Measurements from ENCODE around the gene SEMA6C. TPM values are rescaled to one million over a fixed set of nuclear protein-coding genes. Genes with fewer than 3 reads are reported as not detected.

Gene SEMA6C
- total RNA-seq, 1 donor from 2014 or later, result 57.6 TPM

GRCh38 chr1:151165738-151166504 is 19.5 kb upstream of the SEMA6C start, which contains the start of the genes LYSMD1 and SCNM1:
LYSMD1 (minus strand) TSS chr1:151165902; CDS start chr1:151165258, 644 bp downstream.
SCNM1 (plus strand) TSS chr1:151166144; CDS start chr1:151166153, 9 bp downstream.
- peak; percentile 97 for DNase-seq (ENCODE audit: missing footprints)
- ATAC-seq, result peak; percentile 95
- intact Hi-C loops (cut with DNase I), result loop anchor here (1.0 kb wide), 1 partner anchor 20 kb away; the partner anchor contains the start of gene SEMA6C

DNA sequence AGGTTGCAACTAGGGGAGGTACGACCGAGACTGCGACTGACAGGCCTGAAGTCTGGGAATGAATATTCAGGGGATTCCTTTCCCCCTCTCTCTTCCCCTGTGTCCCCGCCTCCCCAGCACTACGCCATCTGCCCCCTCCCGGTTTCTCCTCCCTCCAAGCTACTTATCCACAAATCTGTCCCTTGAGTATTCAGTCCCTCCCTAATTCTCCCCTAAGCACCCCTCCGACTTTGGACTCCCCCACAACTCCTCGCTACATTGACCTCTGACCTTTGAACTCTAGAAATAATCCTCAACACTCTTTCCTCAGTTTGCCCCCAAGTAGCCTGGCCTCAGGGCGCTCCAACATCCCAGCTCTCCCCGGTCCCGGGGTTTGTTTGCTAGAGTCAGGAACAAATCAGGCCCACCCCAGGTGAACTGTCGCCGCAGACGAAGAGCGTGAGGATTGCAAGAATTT is 18.9 kb upstream of the SEMA6C start:
- ATAC-seq, result peak; percentile 74
- DNase-seq (ENCODE audit: missing footprints), result no peak
- intact Hi-C loops (cut with DNase I), result loop anchor here (1.0 kb wide), 1 partner anchor 19 kb away; the partner anchor contains the start of gene SEMA6C

DNA sequence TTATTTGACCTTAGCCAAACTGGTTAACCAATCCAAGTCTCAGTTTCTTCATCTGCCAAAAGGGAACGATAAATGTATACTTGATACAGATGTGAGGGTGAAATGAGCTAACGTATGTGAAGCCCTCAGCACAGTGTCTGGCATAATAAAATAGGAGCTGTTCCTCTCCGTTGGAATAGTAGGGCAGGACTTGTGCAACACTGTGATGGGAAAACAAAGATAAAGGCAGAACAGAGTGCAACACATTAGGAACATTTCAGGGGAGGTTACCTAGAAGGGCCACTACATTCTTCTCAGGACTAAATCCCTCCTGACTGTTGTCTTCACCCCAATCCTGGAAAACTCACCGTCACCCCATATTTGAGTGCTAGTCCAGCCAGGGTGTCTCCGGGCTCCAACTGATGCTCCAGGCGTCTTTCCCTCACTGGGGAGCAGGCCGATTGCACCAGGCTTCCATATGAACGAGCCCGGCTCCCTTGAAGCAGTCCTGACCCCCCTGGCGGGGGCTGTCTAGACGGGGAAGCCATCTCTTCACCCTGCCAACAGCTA is 18.4 kb upstream of the SEMA6C start:
- DNase-seq (ENCODE audit: missing footprints) (peak; percentile 71), ATAC-seq (peak; percentile 27)
- intact Hi-C loops (cut with DNase I), result loop anchor here (1.0 kb wide), 1 partner anchor 19 kb away; the partner anchor contains the start of gene SEMA6C

- ATAC-seq (no peak), DNase-seq (ENCODE audit: missing footprints) (no peak)
- intact Hi-C loops (cut with DNase I), result no loop called here
These were observed 12.9 kb upstream of the SEMA6C start for GRCh38 chr1:151159373-151159772.

DNA sequence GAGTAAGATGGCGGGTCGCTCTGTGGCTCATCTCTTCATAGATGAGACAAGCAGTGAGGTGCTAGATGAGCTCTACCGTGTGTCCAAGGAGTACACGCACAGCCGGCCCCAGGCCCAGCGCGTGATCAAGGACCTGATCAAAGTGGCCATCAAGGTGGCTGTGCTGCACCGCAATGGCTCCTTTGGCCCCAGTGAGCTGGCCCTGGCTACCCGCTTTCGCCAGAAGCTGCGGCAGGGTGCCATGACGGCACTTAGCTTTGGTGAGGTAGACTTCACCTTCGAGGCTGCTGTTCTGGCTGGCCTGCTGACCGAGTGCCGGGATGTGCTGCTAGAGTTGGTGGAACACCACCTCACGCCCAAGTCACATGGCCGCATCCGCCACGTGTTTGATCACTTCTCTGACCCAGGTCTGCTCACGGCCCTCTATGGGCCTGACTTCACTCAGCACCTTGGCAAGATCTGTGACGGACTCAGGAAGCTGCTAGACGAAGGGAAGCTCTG is 12.4 kb upstream of the SEMA6C start:
- ATAC-seq, result no peak
- no peak for DNase-seq (ENCODE audit: missing footprints)
- intact Hi-C loops (cut with DNase I), result no loop called here

- no peak for ATAC-seq
- intact Hi-C loops (cut with DNase I), result no loop called here
- no peak for DNase-seq (ENCODE audit: missing footprints)
These were observed 11.9 kb upstream of the SEMA6C start for GRCh38 chr1:151158326-151158725.

DNA sequence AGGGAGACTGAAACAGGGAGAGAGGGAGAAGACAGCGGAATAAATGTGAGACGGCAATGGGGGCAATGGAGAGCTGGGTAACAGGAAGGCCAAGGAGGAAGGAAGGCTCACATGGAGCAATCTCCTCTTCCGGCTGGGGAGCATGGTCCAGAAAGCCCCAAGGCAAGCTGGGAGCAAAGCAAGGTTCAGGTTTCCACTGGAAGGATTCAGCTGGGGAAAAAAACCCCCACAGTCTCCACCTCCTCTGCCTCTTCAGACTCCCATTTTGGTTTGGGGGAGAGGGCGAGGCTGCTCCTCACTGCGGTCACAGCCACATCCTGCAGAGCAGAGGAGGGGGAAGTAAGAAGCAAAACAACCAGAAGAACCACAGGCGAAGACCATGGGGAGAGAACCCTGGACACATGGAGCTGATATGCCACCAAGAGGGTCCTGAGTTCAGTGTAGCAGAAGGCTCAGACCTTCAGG is 10.7 kb upstream of the SEMA6C start:
- intact Hi-C loops (cut with DNase I), result loop anchor here (2.0 kb wide), 1 partner anchor 56 kb away; no protein-coding TSS in a partner anchor
- ATAC-seq (peak; percentile 49), DNase-seq (ENCODE audit: missing footprints) (no peak)

- intact Hi-C loops (cut with DNase I), result loop anchor here (2.0 kb wide), 1 partner anchor 56 kb away; no protein-coding TSS in a partner anchor
- DNase-seq (ENCODE audit: missing footprints) (peak; percentile 85), ATAC-seq (peak; percentile 70)
These were observed 10.0 kb upstream of the SEMA6C start, which contains the start of gene TNFAIP8L2 for GRCh38 chr1:151156515-151156819. TNFAIP8L2 (plus strand) TSS chr1:151156649; CDS start chr1:151158698, 2,049 bp downstream.

GRCh38 chr1:151147665-151148064 is 1.2 kb upstream of the SEMA6C start:
- intact Hi-C loops (cut with DNase I), result loop anchor here (5.0 to 10.0 kb wide), 2 partner anchors 125 to 273 kb away; partner anchors contain the start of gene ARNT
- DNase-seq (ENCODE audit: missing footprints) (no peak), ATAC-seq (no peak)

GRCh38 chr1:151147132-151147503 is 687 bp upstream of the SEMA6C start:
- intact Hi-C loops (cut with DNase I), result loop anchor here (5.0 to 10.0 kb wide), 2 partner anchors 125 to 272 kb away; partner anchors contain the start of gene ARNT
- ATAC-seq (no peak), DNase-seq (ENCODE audit: missing footprints) (no peak)

GRCh38 chr1:151146072-151146411 is 389 bp downstream of the SEMA6C start:
- intact Hi-C loops (cut with DNase I), result loop anchor here (1.0 to 10.0 kb wide), 3 partner anchors 19 to 271 kb away; partner anchors contain the start of genes ARNT and LYSMD1
- peak; percentile 0 for ATAC-seq
- no peak for DNase-seq (ENCODE audit: missing footprints)

GRCh38 chr1:151145304-151146071 is 943 bp downstream of the SEMA6C start:
- ATAC-seq, result peak; percentile 12
- DNase-seq (ENCODE audit: missing footprints), result no peak
- intact Hi-C loops (cut with DNase I), result loop anchor here (1.0 to 10.0 kb wide), 3 partner anchors 20 to 271 kb away; partner anchors contain the start of genes ARNT and LYSMD1

DNA sequence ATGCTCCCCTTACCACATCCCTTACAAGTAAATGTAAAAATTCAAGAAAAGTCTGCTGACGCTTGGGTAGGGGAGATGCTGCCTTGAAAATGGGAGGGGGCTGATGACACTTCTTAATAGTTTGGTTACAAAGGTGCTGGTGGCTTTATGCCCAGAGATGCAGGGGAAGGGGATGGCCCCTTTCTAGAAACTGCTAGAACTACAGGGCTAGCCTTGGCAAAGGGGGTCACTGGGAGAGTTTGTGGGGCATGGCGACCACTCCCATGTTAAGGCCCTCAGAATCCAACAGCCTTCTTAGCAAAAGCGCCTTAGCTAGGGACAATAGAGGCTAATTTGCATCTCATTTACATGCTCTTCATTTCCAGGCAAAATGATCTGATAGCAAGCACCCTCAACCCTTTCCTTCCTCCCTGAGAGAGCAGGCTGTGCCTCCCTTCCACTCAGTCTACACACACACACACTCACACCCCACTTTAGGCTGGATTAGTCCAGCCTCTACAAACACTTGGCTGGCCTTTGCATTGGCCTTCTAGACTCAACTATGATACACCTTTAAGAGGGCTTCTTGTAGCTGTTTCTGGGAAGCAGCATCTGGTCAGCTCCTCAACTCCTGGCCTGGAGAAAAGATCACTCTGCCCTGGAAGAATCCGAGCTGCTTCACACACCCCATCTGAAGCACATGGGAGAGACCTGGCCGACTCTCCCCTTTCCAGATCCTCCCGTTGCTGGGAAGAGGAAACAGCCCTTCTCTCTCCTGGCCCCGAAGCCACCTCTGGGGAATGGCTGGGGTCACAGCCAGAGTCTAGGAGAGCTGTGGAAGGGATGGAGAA is 1.7 kb downstream of the SEMA6C start:
- peak; percentile 2 for ATAC-seq
- intact Hi-C loops (cut with DNase I), result loop anchor here (5.0 to 10.0 kb wide), 2 partner anchors 122 to 270 kb away; partner anchors contain the start of gene ARNT
- DNase-seq (ENCODE audit: missing footprints), result no peak

DNA sequence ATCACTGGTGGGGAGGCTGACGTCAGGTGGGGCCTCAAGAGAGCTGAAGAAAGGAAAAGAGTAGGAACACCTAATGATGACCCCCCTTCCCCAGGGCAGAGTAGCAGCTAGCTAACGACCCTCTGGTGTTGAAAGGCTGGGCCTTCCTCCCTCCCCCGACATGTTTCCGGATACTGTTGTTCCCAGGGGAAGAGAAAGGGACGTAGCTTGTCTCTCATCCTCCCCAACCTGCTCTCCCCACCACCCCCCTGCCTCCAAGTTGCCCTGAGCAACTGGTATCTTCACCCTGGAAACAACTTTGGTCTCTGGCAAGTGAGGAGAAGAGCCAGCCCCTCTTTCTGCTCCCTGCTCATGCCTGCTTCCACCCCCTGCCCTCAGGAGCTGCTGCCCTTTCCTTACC is 2.4 kb downstream of the SEMA6C start:
- ATAC-seq, result no peak

GRCh38 chr1:151143057-151143435 is 3.4 kb downstream of the SEMA6C start:
- intact Hi-C loops (cut with DNase I), result loop anchor here (10.0 kb wide), 1 partner anchor 268 kb away; the partner anchor contains the start of gene ARNT

More for the DNA sequence above, 2.4 kb downstream of the SEMA6C start:
- intact Hi-C loops (cut with DNase I), result loop anchor here (10.0 kb wide), 1 partner anchor 269 kb away; the partner anchor contains the start of gene ARNT
- DNase-seq (ENCODE audit: missing footprints), result no peak

GRCh38 chr1:151142411-151143056 is 3.9 kb downstream of the SEMA6C start:
- ATAC-seq (peak; percentile 33), DNase-seq (ENCODE audit: missing footprints) (no peak)
- intact Hi-C loops (cut with DNase I), result loop anchor here (10.0 kb wide), 1 partner anchor 268 kb away; the partner anchor contains the start of gene ARNT

More at GRCh38 chr1:151143057-151143435, 3.4 kb downstream of the SEMA6C start:
- ATAC-seq, result peak; percentile 2
- DNase-seq (ENCODE audit: missing footprints), result no peak

DNA sequence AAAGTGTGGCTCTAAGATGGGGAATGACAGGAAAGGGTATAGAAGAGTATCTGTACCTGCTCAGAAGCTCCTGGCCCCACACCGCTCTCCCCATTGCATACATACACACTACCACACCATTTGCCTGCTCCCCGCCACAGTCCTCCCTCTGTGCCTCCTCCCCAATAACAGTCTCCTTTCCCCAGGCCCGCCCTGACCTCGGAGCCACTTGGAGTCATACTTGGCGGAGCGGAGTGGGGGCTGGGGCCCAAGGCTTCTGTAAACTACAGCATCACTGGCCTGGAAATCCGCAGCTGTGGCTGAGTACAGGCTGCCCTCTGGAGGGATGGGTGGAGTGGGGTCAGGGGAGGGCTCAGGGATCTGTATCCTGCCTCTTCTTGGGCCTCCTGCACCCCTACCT is 8.6 kb downstream of the SEMA6C start:
- no peak for DNase-seq (ENCODE audit: missing footprints)
- intact Hi-C loops (cut with DNase I), result no loop called here
- ATAC-seq, result no peak

Data from Right ventricle myocardium inferior (tissue), 1 donor.